NT2/D1 (cell line): ENCODE measurements around the gene CBX8.

ENCODE experiments used
- DNase-seq: peaks from one replicate; pipeline ENCODE4 v3.0.0-alpha.2; 2011; ENCODE audit warnings: low read depth, low spot score
- H3K27me3 ChIP-seq: 2 replicates; pipeline ENCODE4 v1.6.0; 2011; ENCODE audit warnings: mild to moderate bottlenecking; ENCODE audit not compliant: insufficient read length, insufficient read depth
- H3K36me3 ChIP-seq: 2 replicates; pipeline ENCODE4 v1.6.1; 2011; ENCODE audit warnings: mild to moderate bottlenecking, low read length, mixed read lengths; ENCODE audit not compliant: insufficient read depth, insufficient read length
- H3K4me1 ChIP-seq: 2 replicates; pipeline ENCODE4 v1.5.1; 2011; ENCODE audit not compliant: insufficient read depth, insufficient read length
- H3K4me3 ChIP-seq: 2 replicates; pipeline ENCODE4 v1.5.1; 2011; ENCODE audit warnings: low read depth; ENCODE audit not compliant: insufficient read length
- H3K9ac ChIP-seq: 2 replicates; pipeline ENCODE4 v1.6.0; 2011; ENCODE audit warnings: low read depth; ENCODE audit not compliant: insufficient read length
- H3K9me3 ChIP-seq: 2 replicates; pipeline ENCODE4 v1.5.1; 2011; ENCODE audit warnings: mild to moderate bottlenecking, low read length; ENCODE audit not compliant: insufficient read depth
- SUZ12 ChIP-seq: IDR thresholded peaks from 2 replicates; pipeline ENCODE4 v1.6.1; 2011; ENCODE audit not compliant: insufficient read length, insufficient read depth; ENCODE audit errors: extremely low read depth
- YY1 ChIP-seq: IDR thresholded peaks from 2 replicates; pipeline ENCODE4 v1.6.1; 2011; ENCODE audit not compliant: insufficient read length, insufficient read depth
- ZNF274 ChIP-seq: IDR thresholded peaks from 2 replicates; pipeline ENCODE4 v1.6.1; 2011; ENCODE audit warnings: mild to moderate bottlenecking, low read depth, low read length

Gene CBX8

DNA sequence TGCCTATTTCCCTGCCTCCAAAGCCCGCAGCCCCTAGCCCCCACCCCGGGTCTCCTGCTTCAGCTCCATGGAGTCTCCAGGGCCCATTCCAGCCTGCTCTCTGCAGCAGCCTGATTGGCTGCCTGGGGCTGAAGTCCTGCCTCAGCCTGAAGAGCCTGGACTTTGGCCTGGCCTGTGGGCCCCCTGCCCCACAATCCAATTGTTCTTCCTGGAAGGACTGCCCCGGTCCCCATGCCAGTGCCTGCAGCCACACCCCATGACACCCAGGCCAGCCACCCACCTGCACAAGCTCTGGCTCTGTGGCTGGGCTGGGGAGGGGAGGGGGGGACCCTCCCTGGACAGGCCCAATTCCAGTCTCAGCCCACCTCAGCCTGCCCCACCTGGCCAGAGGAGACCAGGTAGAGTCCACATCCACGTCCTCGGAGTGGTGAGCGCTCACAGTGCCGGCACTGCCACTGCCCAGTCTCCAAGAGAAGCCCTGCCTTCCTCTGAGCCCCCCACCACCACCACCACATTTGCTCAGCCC is 53.9 kb downstream of the CBX8 start:
- no peak for TF ChIP-seq YY1
- TF ChIP-seq SUZ12 = no peak
- no peak for TF ChIP-seq ZNF274
- no peak for DNase-seq
- Histone ChIP-seq H3K9ac (peak overlapping the region; percentile 3), H3K27me3 (peaks cover 48% of the 10 kb centered on the region), H3K36me3 (no peaks in the 10 kb centered on the region), H3K4me1 (peaks cover 18% of the 10 kb centered on the region), H3K4me3 (no peak overlapping the region), H3K9me3 (no peaks in the 10 kb centered on the region)

DNA sequence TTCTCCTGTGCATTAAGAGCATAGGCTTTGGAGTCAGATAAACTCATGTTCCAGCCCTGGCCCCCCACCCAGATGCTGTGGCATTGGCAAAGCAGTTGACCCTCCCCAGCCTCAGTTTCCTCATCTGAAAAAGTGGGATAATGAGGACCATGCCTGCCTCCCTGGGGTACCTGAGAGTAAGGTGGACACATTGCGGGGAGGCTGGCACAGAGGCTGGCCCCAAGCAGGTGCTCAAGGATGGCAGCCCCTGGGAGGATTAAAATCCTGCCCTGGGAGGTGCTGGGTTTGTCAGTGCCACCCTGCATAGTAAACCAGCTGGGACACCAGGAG is 54.3 kb downstream of the CBX8 start:
- DNase-seq = no peak
- H3K9ac ChIP-seq = peak overlapping the region; percentile 3
- H3K27me3 ChIP-seq = peaks cover 43% of the 10 kb centered on the region
- H3K9me3 ChIP-seq = no peaks in the 10 kb centered on the region
- H3K36me3 ChIP-seq = no peaks in the 10 kb centered on the region
- H3K4me1 ChIP-seq = peaks cover 14% of the 10 kb centered on the region
- no peak overlapping the region for H3K4me3 ChIP-seq
- TF ChIP-seq SUZ12 (no peak), YY1 (no peak), ZNF274 (no peak)
